Astrocyte (in vitro differentiated cells and primary cell): ENCODE measurements around the gene MPHOSPH9. TPM values are rescaled to one million over a fixed set of nuclear protein-coding genes. Genes with fewer than 3 reads are reported as not detected.
"Not testable (repeated sequence)": the region's sequence is repeated elsewhere in the genome, so short reads cannot be mapped to it uniquely, and the experiment has no call there.

Experiments used
- DNase-seq: peaks from one replicate; pipeline ENCODE4 v3.0.0-alpha.2; 2010; ENCODE audit warnings: low read depth
- FAIRE-seq: peaks from 2 replicates; lab custom pipeline; 2011; peaks lifted over from hg19 to GRCh38; lab: Jason Lieb, UNC
- H2AFZ ChIP-seq: 2 replicates; pipeline ENCODE4 v1.6.0; 2012; ENCODE audit warnings: low read depth, low read length, inconsistent platforms
- H3K27ac ChIP-seq: 2 replicates; pipeline ENCODE4 v1.5.1; 2011; ENCODE audit warnings: low read depth, low read length, inconsistent platforms
- H3K27me3 ChIP-seq: 2 replicates; pipeline ENCODE4 v1.6.0; 2011; ENCODE audit warnings: low read length, inconsistent platforms; ENCODE audit not compliant: insufficient read depth
- H3K36me3 ChIP-seq: 2 replicates; pipeline ENCODE4 v1.5.1; 2011; ENCODE audit warnings: low read length, inconsistent platforms; ENCODE audit not compliant: insufficient read depth
- H3K4me1 ChIP-seq: 2 replicates; pipeline ENCODE4 v1.5.1; 2011; ENCODE audit warnings: low read length, inconsistent platforms; ENCODE audit not compliant: insufficient read depth
- H3K4me2 ChIP-seq: 2 replicates; pipeline ENCODE4 v1.6.0; 2012; ENCODE audit warnings: low read length, inconsistent platforms
- H3K4me3 ChIP-seq: 2 replicates; pipeline ENCODE4 v1.5.1; 2011; ENCODE audit warnings: low read depth, mild to moderate bottlenecking, low read length, inconsistent platforms; ENCODE audit not compliant: insufficient read depth
- H3K79me2 ChIP-seq: 2 replicates; pipeline ENCODE4 v1.6.0; 2012; ENCODE audit warnings: mild to moderate bottlenecking, low read length, inconsistent platforms; ENCODE audit not compliant: insufficient read depth
- H3K9ac ChIP-seq: 2 replicates; pipeline ENCODE4 v1.6.0; 2012; ENCODE audit warnings: mild to moderate bottlenecking, low read length, inconsistent platforms
- H3K9me3 ChIP-seq: 2 replicates; pipeline ENCODE4 v1.5.1; 2012; ENCODE audit warnings: low read depth, mild to moderate bottlenecking, low read length, inconsistent platforms; ENCODE audit not compliant: insufficient read depth
- H4K20me1 ChIP-seq: 2 replicates; pipeline ENCODE4 v1.6.0; 2012; ENCODE audit warnings: low read length, inconsistent platforms; ENCODE audit not compliant: insufficient read depth
- H3K27ac Mint-ChIP-seq: one replicate; pipeline ENCODE4 v1.8.0; 2021; ENCODE audit warnings: mild to moderate bottlenecking, mixed read lengths; ENCODE audit not compliant: unreplicated experiment
- H3K27me3 Mint-ChIP-seq: one replicate; pipeline ENCODE4 v1.8.0; 2021; ENCODE audit warnings: low read depth, mixed read lengths; ENCODE audit not compliant: unreplicated experiment
- H3K36me3 Mint-ChIP-seq: one replicate; pipeline ENCODE4 v1.8.0; 2021; ENCODE audit warnings: low read depth, mixed read lengths; ENCODE audit not compliant: unreplicated experiment
- H3K4me1 Mint-ChIP-seq: one replicate; pipeline ENCODE4 v1.8.0; 2021; ENCODE audit warnings: low read depth, mixed read lengths; ENCODE audit not compliant: unreplicated experiment
- H3K4me3 Mint-ChIP-seq: one replicate; pipeline ENCODE4 v1.8.0; 2021; ENCODE audit warnings: mild to moderate bottlenecking, moderate library complexity, mixed read lengths; ENCODE audit not compliant: unreplicated experiment
- H3K9me3 Mint-ChIP-seq: one replicate; pipeline ENCODE4 v1.8.0; 2021; ENCODE audit warnings: mild to moderate bottlenecking, mixed read lengths; ENCODE audit not compliant: unreplicated experiment
- CTCF ChIP-seq: IDR thresholded peaks from 2 replicates; pipeline ENCODE4 v1.5.1; 2011; ENCODE audit warnings: low read depth, mild to moderate bottlenecking, inconsistent platforms, low read length, moderate library complexity; ENCODE audit not compliant: insufficient read depth
- EZH2 ChIP-seq: IDR thresholded peaks from 2 replicates; pipeline ENCODE4 v1.6.1; 2012; ENCODE audit warnings: mild to moderate bottlenecking, low read length, inconsistent platforms; ENCODE audit not compliant: insufficient read depth
- total RNA-seq: library from RNA; stranded (reverse); gene quantifications from 2 replicates; pipeline ENCODE4 v1.2.1, GENCODE V29; 2021

Gene MPHOSPH9
- total RNA-seq, 1 donor from 2014 or later: 24.9 TPM

GRCh38 chr12:123253641-123254459 lies 20.9 kb upstream of the MPHOSPH9 start:
- Histone ChIP-seq H3K4me2 (no peak overlapping the region), H3K27ac (no peak overlapping the region), H3K4me3 (no peak overlapping the region), H3K79me2 (peaks cover 30% of the 10 kb centered on the region), H3K4me1 (peaks cover 4% of the 10 kb centered on the region), H3K9ac (no peak overlapping the region), H3K9me3 (no peaks in the 10 kb centered on the region), H3K27me3 (no peaks in the 10 kb centered on the region), H4K20me1 (peaks cover 46% of the 10 kb centered on the region), H3K36me3 (peaks cover 19% of the 10 kb centered on the region), H2AFZ (no peak overlapping the region)
- no peak for TF ChIP-seq CTCF
- TF ChIP-seq EZH2: no peak
- Mint-ChIP-seq H3K9me3 (no peaks in the 10 kb centered on the region), H3K4me1 (peaks cover 10% of the 10 kb centered on the region), H3K27me3 (no peaks in the 10 kb centered on the region), H3K36me3 (peaks cover 38% of the 10 kb centered on the region), H3K27ac (no peak overlapping the region), H3K4me3 (no peak overlapping the region)
- DNase-seq (no peak), FAIRE-seq (no peak)

GRCh38 chr12:123252365-123252764 lies 19.4 kb upstream of the MPHOSPH9 start:
- peaks cover 12% of the 10 kb centered on the region for H3K36me3 ChIP-seq
- H3K9ac ChIP-seq, H3K4me1 ChIP-seq, H3K4me3 ChIP-seq, H3K27ac Mint-ChIP-seq, DNase-seq, FAIRE-seq, H2AFZ ChIP-seq, H3K4me3 Mint-ChIP-seq, H3K4me2 ChIP-seq, H3K27me3 Mint-ChIP-seq, H3K9me3 Mint-ChIP-seq, H3K27me3 ChIP-seq, H3K9me3 ChIP-seq, H3K27ac ChIP-seq: not testable (repeated sequence)
- peaks cover 11% of the 10 kb centered on the region for H3K4me1 Mint-ChIP-seq
- H3K79me2 ChIP-seq: peaks cover 38% of the 10 kb centered on the region
- peaks cover 42% of the 10 kb centered on the region for H3K36me3 Mint-ChIP-seq
- peaks cover 37% of the 10 kb centered on the region for H4K20me1 ChIP-seq

- H3K27me3 Mint-ChIP-seq: no peaks in the 10 kb centered on the region
- H3K4me3 Mint-ChIP-seq: peak overlapping the region; percentile 20
- H3K4me3 ChIP-seq: no peak overlapping the region
- FAIRE-seq (no peak), DNase-seq (no peak)
- peaks cover 40% of the 10 kb centered on the region for H3K36me3 Mint-ChIP-seq
- no peaks in the 10 kb centered on the region for H3K9me3 ChIP-seq
- peaks cover 33% of the 10 kb centered on the region for H4K20me1 ChIP-seq
- H3K79me2 ChIP-seq: peaks cover 44% of the 10 kb centered on the region
- H3K27ac ChIP-seq: no peak overlapping the region
- no peak for TF ChIP-seq EZH2
- TF ChIP-seq CTCF: no peak
- H3K27ac Mint-ChIP-seq: peak overlapping the region; percentile 34
- no peak overlapping the region for H3K4me2 ChIP-seq
- H3K9ac ChIP-seq: no peak overlapping the region
- peaks cover 2% of the 10 kb centered on the region for H3K9me3 Mint-ChIP-seq
- H3K4me1 ChIP-seq: peaks cover 4% of the 10 kb centered on the region
- peaks cover 11% of the 10 kb centered on the region for H3K4me1 Mint-ChIP-seq
- H3K36me3 ChIP-seq: peaks cover 12% of the 10 kb centered on the region
- H2AFZ ChIP-seq: no peak overlapping the region
- no peaks in the 10 kb centered on the region for H3K27me3 ChIP-seq
Observed at GRCh38 chr12:123251403-123252076, 18.6 kb upstream of the MPHOSPH9 start.
